GM10266 (cell line): Measurements from ENCODE around the gene CDH11.

Source experiments
- DNase-seq: peaks from one replicate; pipeline ENCODE4 v3.0.0; 2012; ENCODE audit errors: extremely low spot score
- CTCF ChIP-seq: IDR thresholded peaks from 2 replicates; pipeline ENCODE4 v1.5.1; 2012; ENCODE audit warnings: mild to moderate bottlenecking, low read depth; ENCODE audit not compliant: control insufficient read depth, insufficient read depth; ENCODE audit errors: missing control alignments

CDH11 gene

GRCh38 chr16:64933885-64934284 lies 188.0 kb downstream of the CDH11 start:
- DNase-seq, result no peak
- no peak for TF ChIP-seq CTCF

- DNase-seq, result no peak
- no peak for TF ChIP-seq CTCF
Measured at GRCh38 chr16:64926476-64926875, 195.4 kb downstream of the CDH11 start.

- DNase-seq, result no peak
- no peak for TF ChIP-seq CTCF
Measured at GRCh38 chr16:64925166-64925565, 196.7 kb downstream of the CDH11 start.

GRCh38 chr16:64924086-64924485 lies 197.8 kb downstream of the CDH11 start:
- no peak for TF ChIP-seq CTCF
- DNase-seq, result no peak

GRCh38 chr16:64919929-64920607 lies 201.8 kb downstream of the CDH11 start:
- no peak for DNase-seq
- no peak for TF ChIP-seq CTCF

- no peak for DNase-seq
- TF ChIP-seq CTCF, result no peak
Measured at GRCh38 chr16:64919141-64919540, 202.7 kb downstream of the CDH11 start.

GRCh38 chr16:64916051-64916450 lies 205.8 kb downstream of the CDH11 start:
- no peak for DNase-seq
- no peak for TF ChIP-seq CTCF
